VCaP (cell line): ENCODE measurements around the gene TEKT1.
"Not testable (repeated sequence)": the region's sequence is repeated elsewhere in the genome, so short reads cannot be mapped to it uniquely, and the experiment has no call there.

ENCODE experiments used
- H3K27ac ChIP-seq: fragments of 450-650 bp; 2 replicates; pipeline ENCODE4 v1.5.1; 2017
- TF ChIP-seq, protein P1 (sequence below): fragments of 450-650 bp; conservative IDR thresholded peaks from 2 replicates; pipeline ENCODE4 v1.5.1; 2017; ENCODE audit warnings: mild to moderate bottlenecking, moderate library complexity

TEKT1 gene

DNA sequence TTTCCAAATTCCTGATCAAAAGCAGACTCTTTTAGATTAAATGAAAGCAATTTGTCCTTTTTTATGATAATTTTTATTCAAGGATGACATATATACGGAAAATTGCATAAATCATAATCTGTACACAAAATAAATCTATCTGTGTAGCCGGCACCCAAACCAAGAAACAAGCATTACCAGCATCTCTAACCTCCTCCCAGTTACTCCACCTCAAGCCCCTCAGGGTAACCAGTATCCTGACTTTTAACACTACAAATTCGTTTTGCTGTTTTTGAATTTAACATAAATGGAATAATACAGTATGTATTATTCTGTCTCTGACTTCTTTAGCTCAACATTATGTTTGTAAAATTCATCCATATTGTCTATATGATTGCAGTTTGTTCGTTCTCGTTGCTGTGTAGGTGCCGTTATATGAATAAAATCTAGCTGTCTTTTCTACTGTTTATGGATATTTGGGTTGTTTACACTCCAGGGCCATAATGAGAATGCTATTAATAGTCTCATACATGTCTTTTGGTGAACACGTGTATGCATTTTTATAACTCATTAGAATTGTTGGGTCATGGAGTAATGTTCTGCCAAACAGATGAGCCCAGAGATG lies 1.0 kb downstream of the TEKT1 start:
- H3K27ac ChIP-seq = no peak overlapping the region

DNA sequence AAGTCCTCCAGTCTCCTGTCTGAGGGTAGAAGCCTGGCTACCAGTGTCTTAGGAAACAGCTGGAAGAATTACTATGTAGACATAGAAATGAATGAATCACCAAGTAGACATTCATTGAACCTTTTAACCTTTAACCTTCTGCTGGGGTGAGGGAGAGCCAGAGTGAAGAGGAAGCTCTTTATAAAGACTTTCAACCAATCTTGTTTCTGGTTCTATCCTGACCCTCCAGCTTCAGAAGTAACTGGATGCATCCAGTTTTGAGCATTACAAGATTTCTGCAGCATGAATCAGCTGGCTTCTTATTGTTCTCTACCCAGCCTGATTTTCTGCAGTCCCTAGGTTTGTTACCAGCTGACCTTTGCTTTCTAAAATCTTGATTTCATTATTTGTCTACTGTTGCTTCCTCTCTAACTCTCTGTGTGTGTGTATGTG lies 8.5 kb downstream of the TEKT1 start:
- TF ChIP-seq, protein P1, sequence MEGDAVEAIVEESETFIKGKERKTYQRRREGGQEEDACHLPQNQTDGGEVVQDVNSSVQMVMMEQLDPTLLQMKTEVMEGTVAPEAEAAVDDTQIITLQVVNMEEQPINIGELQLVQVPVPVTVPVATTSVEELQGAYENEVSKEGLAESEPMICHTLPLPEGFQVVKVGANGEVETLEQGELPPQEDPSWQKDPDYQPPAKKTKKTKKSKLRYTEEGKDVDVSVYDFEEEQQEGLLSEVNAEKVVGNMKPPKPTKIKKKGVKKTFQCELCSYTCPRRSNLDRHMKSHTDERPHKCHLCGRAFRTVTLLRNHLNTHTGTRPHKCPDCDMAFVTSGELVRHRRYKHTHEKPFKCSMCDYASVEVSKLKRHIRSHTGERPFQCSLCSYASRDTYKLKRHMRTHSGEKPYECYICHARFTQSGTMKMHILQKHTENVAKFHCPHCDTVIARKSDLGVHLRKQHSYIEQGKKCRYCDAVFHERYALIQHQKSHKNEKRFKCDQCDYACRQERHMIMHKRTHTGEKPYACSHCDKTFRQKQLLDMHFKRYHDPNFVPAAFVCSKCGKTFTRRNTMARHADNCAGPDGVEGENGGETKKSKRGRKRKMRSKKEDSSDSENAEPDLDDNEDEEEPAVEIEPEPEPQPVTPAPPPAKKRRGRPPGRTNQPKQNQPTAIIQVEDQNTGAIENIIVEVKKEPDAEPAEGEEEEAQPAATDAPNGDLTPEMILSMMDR = no peak
- no peak overlapping the region for H3K27ac ChIP-seq

More for the DNA sequence above, 1.0 kb downstream of the TEKT1 start:
- TF ChIP-seq, protein P1 = no peak

DNA sequence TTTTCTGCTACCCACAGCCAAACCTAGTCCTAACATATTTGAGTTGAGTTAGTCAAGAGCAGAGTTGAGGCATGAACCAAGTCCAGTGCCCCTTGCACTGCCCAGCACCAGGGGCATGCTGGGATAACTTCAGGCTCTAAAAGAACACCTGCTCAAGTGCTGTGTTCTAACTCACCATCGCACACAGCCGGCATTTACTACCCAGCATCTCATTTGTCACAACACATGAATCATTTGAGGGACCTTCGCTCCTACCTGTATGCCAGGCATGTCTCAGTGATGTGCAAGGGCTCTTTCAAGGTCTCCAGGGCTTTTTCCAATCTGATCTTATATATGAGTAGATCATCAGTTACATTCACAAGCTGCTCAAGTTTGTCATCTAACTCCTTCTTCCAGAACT lies 12.6 kb downstream of the TEKT1 start:
- TF ChIP-seq, protein P1 = no peak
- no peak overlapping the region for H3K27ac ChIP-seq

DNA sequence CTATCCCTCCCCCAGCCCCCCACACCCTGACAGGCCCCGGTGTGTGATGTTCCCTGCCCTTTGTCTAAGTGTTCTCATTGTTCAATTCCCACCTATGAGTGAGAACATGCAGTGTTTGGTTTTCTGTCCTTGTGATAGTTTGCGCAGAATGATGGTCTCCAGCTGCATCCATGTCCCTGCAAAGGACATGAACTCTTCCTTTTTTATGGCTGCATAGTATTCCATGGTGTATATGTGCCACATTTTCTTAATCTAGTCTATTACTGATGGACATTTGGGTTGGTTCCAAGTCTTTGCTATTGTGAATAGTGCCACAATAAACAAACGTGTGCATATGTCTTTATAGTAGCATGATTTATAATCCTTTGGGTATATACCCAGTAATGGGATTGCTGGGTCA lies 15.2 kb downstream of the TEKT1 start:
- H3K27ac ChIP-seq = not testable (repeated sequence)

DNA sequence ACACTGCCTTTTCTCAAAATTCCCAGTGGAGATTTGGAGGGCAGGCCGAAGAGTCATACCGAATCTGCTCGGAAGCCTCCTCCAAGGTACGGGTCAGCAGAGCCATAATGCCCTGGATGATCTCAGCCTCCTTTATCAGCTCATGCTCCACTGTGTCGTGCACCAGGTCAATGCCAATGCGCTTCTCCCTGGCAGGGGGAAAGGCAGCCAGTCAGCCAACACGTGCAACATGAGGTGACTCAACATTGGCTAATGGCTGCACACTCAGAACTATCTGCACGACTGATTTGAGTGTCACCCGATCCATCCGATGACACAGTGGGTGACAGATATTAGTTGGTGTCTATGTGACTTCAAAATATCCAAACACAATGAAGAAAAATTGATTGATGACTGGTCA lies 15.8 kb downstream of the TEKT1 start:
- TF ChIP-seq, protein P1 = no peak
- H3K27ac ChIP-seq = no peak overlapping the region

DNA sequence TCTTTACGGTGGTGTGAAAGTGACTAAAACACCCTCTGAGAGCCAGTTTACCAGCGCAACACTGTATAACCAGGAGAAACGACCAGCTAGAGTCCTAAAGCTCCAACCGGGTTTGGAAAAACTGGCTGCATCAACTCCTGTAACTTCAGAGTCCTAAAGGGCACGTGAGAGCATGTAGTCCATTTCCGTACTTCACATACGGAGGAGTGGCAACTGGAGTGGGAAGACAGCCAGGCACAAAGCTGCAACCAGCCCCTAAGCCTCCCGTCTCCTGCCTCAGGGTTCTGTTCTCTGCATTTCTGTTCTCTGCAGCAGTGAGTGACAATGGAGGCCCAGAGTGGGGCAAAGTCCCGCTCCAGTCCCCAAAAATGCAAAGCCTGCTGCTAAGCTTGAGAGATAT lies 19.2 kb downstream of the TEKT1 start:
- H3K27ac ChIP-seq = no peak overlapping the region
- TF ChIP-seq, protein P1 = no peak

DNA sequence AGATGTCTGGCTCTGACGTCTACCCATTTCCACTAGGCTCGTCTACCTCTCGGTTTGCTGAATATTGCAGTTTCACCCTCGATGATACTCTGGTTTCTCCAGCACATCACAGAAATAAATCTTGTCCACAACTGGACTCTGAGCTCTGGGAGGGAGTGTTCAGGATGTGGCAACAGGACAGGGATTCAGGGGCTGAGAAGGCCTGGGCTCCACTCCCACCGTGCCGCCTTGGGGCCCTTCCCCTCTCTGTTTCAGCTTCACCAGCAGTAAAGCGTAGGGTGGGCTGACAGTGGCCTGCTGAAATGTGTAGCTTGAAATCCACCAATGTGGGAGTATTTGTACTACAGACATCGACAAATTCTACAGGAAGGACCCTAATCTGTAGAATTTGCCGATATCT lies 20.0 kb downstream of the TEKT1 start:
- TF ChIP-seq, protein P1 = no peak

DNA sequence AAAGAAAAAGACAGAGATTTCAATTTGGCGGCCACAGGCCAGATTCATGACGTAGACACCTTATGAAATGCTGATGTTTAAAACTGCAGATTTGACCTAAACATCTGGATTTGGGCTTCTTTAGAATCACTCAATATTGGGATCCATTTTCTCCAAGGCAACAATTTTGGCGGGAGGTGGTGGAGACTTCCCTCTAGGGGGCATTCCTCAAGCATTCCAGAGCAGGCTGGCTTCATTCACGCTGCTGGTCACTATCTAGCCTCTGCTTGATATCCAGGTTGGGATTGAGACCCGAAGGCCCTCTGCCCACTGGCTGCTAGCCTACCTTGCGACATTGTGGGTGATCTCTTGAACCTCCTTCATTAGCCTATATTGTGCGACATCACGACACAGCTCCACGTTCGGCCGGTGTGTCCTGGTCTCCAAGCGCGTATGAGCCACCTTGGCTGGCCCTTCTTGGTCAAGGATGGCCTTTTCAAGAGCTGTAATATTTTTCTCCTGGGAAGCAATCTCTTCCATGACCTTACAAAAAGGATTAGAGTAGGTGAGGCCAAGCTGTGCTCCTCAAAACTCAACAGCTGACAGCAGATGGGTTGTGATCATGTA lies 31.0 kb downstream of the TEKT1 start:
- TF ChIP-seq, protein P1 = no peak
- H3K27ac ChIP-seq = no peak overlapping the region

More for the DNA sequence above, 20.0 kb downstream of the TEKT1 start:
- H3K27ac ChIP-seq = no peak overlapping the region
